Stimulated activated CD8-positive, alpha-beta memory T cell treated with anti-CD3 and anti-CD28 coated beads, Interleukin-15, amount 100 ng/mL, for 24 hours (primary cell): ENCODE data around the gene CD200.
"Not testable (repeated sequence)": the region's sequence is repeated elsewhere in the genome, so short reads cannot be mapped to it uniquely, and the experiment has no call there.

ENCODE experiments used
- DNase-seq: peaks from one replicate; pipeline ENCODE4 v3.0.0-alpha.2; 2020; ENCODE audit warnings: low read depth

Gene CD200

GRCh38 chr3:112390783-112391641, 58.1 kb downstream of the CD200 start:
- no peak for DNase-seq

GRCh38 chr3:112391648-112392047, 58.7 kb downstream of the CD200 start:
- no peak for DNase-seq

- no peak for DNase-seq
Measured at GRCh38 chr3:112392393-112393359, 59.7 kb downstream of the CD200 start.

GRCh38 chr3:112393360-112393728, 60.4 kb downstream of the CD200 start:
- no peak for DNase-seq

- DNase-seq, result no peak
Measured at GRCh38 chr3:112394003-112394640, 61.2 kb downstream of the CD200 start.

GRCh38 chr3:112395181-112395895, 62.4 kb downstream of the CD200 start:
- DNase-seq, result no peak

- no peak for DNase-seq
Measured at GRCh38 chr3:112395896-112396290, 62.9 kb downstream of the CD200 start.

- DNase-seq, result no peak
Measured at GRCh38 chr3:112397556-112397955, 64.6 kb downstream of the CD200 start.

- no peak for DNase-seq
Measured at GRCh38 chr3:112399064-112399463, 66.1 kb downstream of the CD200 start.

- DNase-seq, result not testable (repeated sequence)
Measured at GRCh38 chr3:112399554-112399953, 66.6 kb downstream of the CD200 start.

- not testable (repeated sequence) for DNase-seq
Measured at GRCh38 chr3:112400317-112400716, 67.4 kb downstream of the CD200 start.

- DNase-seq, result no peak
Measured at GRCh38 chr3:112401617-112402016, 68.7 kb downstream of the CD200 start.

GRCh38 chr3:112403103-112403502, 70.1 kb downstream of the CD200 start:
- no peak for DNase-seq

- not testable (repeated sequence) for DNase-seq
Measured at GRCh38 chr3:112404924-112405549, 72.1 kb downstream of the CD200 start.

GRCh38 chr3:112405845-112406244, 72.9 kb downstream of the CD200 start:
- DNase-seq, result no peak

GRCh38 chr3:112407214-112407887, 74.4 kb downstream of the CD200 start:
- no peak for DNase-seq

GRCh38 chr3:112407888-112408702, 75.1 kb downstream of the CD200 start:
- no peak for DNase-seq

GRCh38 chr3:112409041-112409440, 76.1 kb downstream of the CD200 start:
- no peak for DNase-seq

- no peak for DNase-seq
Measured at GRCh38 chr3:112411425-112411824, 78.5 kb downstream of the CD200 start.
